Measurements from ENCODE around the gene MAFG.

MAFG gene

DNA sequence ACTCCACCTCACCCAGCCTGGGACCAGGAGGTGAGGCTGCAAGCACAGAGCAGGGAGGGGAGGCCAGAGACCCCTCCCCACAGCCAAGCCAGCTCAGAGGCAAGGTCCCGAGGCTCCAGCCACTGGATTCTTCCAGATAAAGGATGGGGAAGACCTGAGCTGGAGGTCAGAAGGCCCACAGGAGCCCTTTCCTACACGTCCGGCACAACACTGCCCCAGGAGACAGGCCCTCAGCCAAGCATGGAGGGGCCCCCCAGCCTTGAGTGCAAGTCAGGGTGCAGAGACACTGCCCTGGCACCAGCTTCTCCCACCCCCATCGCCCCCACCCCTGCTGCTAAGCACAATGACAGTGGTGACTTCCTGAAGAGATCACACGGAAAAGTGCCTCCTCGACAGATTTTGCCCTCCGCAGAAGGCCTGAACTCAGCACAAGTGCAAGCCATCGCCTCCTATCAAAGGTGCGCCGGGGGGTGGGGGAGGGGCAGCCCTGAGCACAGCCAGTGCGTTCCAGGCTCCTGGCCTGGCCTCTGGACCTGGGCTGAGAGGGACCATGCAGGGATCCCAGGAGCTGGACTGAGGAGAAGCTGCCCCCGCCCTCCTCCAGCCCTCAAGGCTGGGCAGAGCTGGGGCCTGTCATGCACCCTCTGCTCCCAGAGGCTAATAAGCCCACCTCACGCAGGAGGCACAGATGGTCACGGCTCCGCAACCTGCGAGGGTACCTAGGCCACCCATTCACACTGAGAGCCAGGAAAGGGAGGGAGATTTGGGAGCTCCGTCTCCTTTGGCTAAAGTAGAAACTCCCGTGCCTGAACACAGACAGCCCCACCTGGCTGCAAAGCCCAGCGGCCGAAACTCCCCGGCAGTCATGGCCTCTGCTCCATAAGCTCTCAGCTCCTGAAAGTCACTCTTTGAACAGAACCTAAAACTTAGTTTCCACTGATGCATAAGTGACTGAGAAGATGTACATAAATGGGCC, 2.7 kb downstream of the MAFG start:
- no peak for TF ChIP-seq USF1 (IDR thresholded peaks at IDR 0.05)
- TF ChIP-seq YY1 (IDR thresholded peaks at IDR 0.05; ENCODE audit: low read depth) = no peak
- no peak for TF ChIP-seq EP300 (IDR thresholded peaks at IDR 0.05; ENCODE audit: borderline replicate concordance)
- TF ChIP-seq EGR1 (IDR thresholded peaks at IDR 0.05) = no peak
- no peak for TF ChIP-seq RAD21 (IDR thresholded peaks at IDR 0.05; ENCODE audit: low read depth)
- TF ChIP-seq MAX (IDR thresholded peaks at IDR 0.05) = no peak
- TF ChIP-seq TEAD4 (IDR thresholded peaks at IDR 0.05) = no peak
- no peak for TF ChIP-seq NFIC (IDR thresholded peaks at IDR 0.05)
- TF ChIP-seq, protein P1, sequence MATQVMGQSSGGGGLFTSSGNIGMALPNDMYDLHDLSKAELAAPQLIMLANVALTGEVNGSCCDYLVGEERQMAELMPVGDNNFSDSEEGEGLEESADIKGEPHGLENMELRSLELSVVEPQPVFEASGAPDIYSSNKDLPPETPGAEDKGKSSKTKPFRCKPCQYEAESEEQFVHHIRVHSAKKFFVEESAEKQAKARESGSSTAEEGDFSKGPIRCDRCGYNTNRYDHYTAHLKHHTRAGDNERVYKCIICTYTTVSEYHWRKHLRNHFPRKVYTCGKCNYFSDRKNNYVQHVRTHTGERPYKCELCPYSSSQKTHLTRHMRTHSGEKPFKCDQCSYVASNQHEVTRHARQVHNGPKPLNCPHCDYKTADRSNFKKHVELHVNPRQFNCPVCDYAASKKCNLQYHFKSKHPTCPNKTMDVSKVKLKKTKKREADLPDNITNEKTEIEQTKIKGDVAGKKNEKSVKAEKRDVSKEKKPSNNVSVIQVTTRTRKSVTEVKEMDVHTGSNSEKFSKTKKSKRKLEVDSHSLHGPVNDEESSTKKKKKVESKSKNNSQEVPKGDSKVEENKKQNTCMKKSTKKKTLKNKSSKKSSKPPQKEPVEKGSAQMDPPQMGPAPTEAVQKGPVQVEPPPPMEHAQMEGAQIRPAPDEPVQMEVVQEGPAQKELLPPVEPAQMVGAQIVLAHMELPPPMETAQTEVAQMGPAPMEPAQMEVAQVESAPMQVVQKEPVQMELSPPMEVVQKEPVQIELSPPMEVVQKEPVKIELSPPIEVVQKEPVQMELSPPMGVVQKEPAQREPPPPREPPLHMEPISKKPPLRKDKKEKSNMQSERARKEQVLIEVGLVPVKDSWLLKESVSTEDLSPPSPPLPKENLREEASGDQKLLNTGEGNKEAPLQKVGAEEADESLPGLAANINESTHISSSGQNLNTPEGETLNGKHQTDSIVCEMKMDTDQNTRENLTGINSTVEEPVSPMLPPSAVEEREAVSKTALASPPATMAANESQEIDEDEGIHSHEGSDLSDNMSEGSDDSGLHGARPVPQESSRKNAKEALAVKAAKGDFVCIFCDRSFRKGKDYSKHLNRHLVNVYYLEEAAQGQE (IDR thresholded peaks at IDR 0.05; ENCODE audit: low read depth) = no peak

GRCh38 chr17:81923302-81924260, 4.0 kb downstream of the MAFG start:
- TF ChIP-seq USF1 (IDR thresholded peaks at IDR 0.05) (no peak), NFIC (IDR thresholded peaks at IDR 0.05) (0 out of 2 replicates have a peak, but pooled peaks have one; percentile 14), RAD21 (IDR thresholded peaks at IDR 0.05; ENCODE audit: low read depth) (no peak), ZBTB7A (IDR thresholded peaks at IDR 0.05; ENCODE audit: low read depth) (no peak), FOXM1 (IDR thresholded peaks at IDR 0.05; ENCODE audit: borderline replicate concordance, low read depth) (no peak), EP300 (IDR thresholded peaks at IDR 0.05; ENCODE audit: borderline replicate concordance) (0 out of 2 replicates have a peak, but pooled peaks have one; percentile 39), CREB1 (IDR thresholded peaks at IDR 0.05; ENCODE audit: low read depth) (no peak), MAX (IDR thresholded peaks at IDR 0.05) (peak; percentile 40; the same call in 1 of the 2 replicates), EGR1 (IDR thresholded peaks at IDR 0.05) (no peak), TEAD4 (IDR thresholded peaks at IDR 0.05) (no peak), TCF12 (IDR thresholded peaks at IDR 0.05; ENCODE audit: low read depth) (peak; percentile 44; the same call in 1 of the 2 replicates), YY1 (IDR thresholded peaks at IDR 0.05; ENCODE audit: low read depth) (no peak), CEBPB (IDR thresholded peaks at IDR 0.05) (0 out of 2 replicates have a peak, but pooled peaks have one; percentile 11), TAF1 (IDR thresholded peaks at IDR 0.05; ENCODE audit: low read depth) (no peak)
- TF ChIP-seq, protein P1 (IDR thresholded peaks at IDR 0.05; ENCODE audit: low read depth) = no peak

- 0 out of 2 replicates have a peak, but pooled peaks have one; percentile 28 for TF ChIP-seq ZBTB7A (IDR thresholded peaks at IDR 0.05; ENCODE audit: low read depth)
- TF ChIP-seq MAX (IDR thresholded peaks at IDR 0.05) = no peak
These were observed 4.8 kb downstream of the MAFG start for GRCh38 chr17:81922566-81923301.

DNA sequence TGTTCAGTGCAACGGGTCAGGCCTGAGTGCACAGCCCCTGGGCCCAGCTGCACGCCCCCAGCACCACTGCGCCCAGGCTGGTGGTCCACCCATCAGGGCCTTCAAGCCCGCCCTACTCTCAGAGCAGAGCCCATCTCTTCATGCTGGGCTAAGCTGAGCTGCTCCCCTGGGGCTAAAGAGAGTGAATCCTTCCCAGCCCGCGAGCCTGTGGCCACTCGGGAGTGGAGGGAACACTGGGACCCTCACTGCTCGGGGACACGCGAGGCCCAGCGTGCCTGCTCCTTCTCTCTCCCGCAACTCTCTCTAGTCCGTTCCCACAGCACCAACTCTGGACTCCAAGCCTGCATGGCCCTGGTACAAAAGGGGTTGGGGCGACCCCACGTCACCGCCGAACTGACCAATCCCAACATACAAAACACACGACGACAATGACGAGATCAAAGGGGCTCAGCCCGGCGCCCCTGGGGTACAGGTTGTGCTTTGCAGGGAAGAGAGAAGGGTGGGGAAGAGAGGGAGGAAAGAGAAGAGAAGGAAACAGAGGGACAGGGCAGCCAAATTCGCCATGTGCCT, 5.5 kb downstream of the MAFG start:
- TF ChIP-seq YY1 (IDR thresholded peaks at IDR 0.05; ENCODE audit: low read depth) (no peak), CREB1 (IDR thresholded peaks at IDR 0.05; ENCODE audit: low read depth) (no peak), RAD21 (IDR thresholded peaks at IDR 0.05; ENCODE audit: low read depth) (no peak), ZBTB7A (IDR thresholded peaks at IDR 0.05; ENCODE audit: low read depth) (no peak), TEAD4 (IDR thresholded peaks at IDR 0.05) (no peak), CEBPB (IDR thresholded peaks at IDR 0.05) (no peak), TCF12 (IDR thresholded peaks at IDR 0.05; ENCODE audit: low read depth) (no peak), EGR1 (IDR thresholded peaks at IDR 0.05) (no peak), NFIC (IDR thresholded peaks at IDR 0.05) (no peak), EP300 (IDR thresholded peaks at IDR 0.05; ENCODE audit: borderline replicate concordance) (no peak), FOXM1 (IDR thresholded peaks at IDR 0.05; ENCODE audit: borderline replicate concordance, low read depth) (no peak), MAX (IDR thresholded peaks at IDR 0.05) (no peak), USF1 (IDR thresholded peaks at IDR 0.05) (no peak), TAF1 (IDR thresholded peaks at IDR 0.05; ENCODE audit: low read depth) (no peak)
- TF ChIP-seq, protein P1 (IDR thresholded peaks at IDR 0.05; ENCODE audit: low read depth) = no peak

Measured in Ishikawa (cell line).